HepG2 (cell line): ENCODE results near the gene PYGB. TPM values are rescaled to one million over a fixed set of nuclear protein-coding genes. Genes with fewer than 3 reads are reported as not detected.

Experiments used
- ATAC-seq: fragments of 200-7000 bp; cut with Tn5 transposase; 3 replicates; pipeline ENCODE4 v1.9.1; 2020; ENCODE audit warnings: mild to moderate bottlenecking, moderate library complexity
- BruUV-seq: library from RNA; stranded (reverse); fragments of 400-500 nt; replicated peaks from 2 replicates; lab custom pipeline; 2021; lab: Mats Ljungman, UMichigan
- CTCF ChIA-PET: fragments of 300-600 bp; formaldehyde crosslinking; extraction: SDS; loops from one replicate; lab custom pipeline; 2021; ENCODE audit warnings: low total read pairs, inconsistent platforms, low intra/inter-chr PET ratio; lab: Yijun Ruan, JAX
- POLR2A ChIA-PET: fragments of 350-600 bp; sonication (Branson Sonifier 250); formaldehyde crosslinking; loops from one replicate; lab custom pipeline; 2020; ENCODE audit warnings: antibody characterized with exemption, inconsistent platforms; lab: Yijun Ruan, JAX
- DNase-seq: peaks from one replicate; pipeline ENCODE4 v3.0.0-alpha.2; 2015; ENCODE audit warnings: low spot score
- FAIRE-seq: peaks from 3 replicates; lab custom pipeline; 2011; peaks lifted over from hg19 to GRCh38; lab: Jason Lieb, UNC
- H2AFZ ChIP-seq: one replicate; pipeline ENCODE4 v1.6.1; 2011; ENCODE audit warnings: low read length, inconsistent platforms
- H3K27ac ChIP-seq: fragments of 300-600 bp; 3 replicates; pipeline ENCODE4 v1.8.0; 2011; ENCODE audit warnings: mixed run types, mild to moderate bottlenecking, mixed read lengths, low read length, inconsistent platforms; ENCODE audit not compliant: insufficient read depth; ENCODE audit errors: extremely low read length
- H3K27me3 ChIP-seq, 2 experiments: fragments of 200-600 bp in 1 of 2; 2 replicates in 1 of 2; 3 replicates in 1 of 2; pipeline versions ENCODE4 v1.6.0 to v1.8.0; 2011; ENCODE audit warnings: low read length in 2 of 2, mild to moderate bottlenecking in 2 of 2, moderate library complexity in 2 of 2, inconsistent platforms in 1 of 2; ENCODE audit not compliant: insufficient read depth in 2 of 2, control insufficient read depth in 1 of 2
- H3K36me3 ChIP-seq, 2 experiments: fragments of 200-600 bp in 1 of 2; replicated peaks in 1 of 2; 2 replicates in 1 of 2; 3 replicates in 1 of 2; pipeline versions ENCODE4 v1.5.1 to v1.8.0; 2011; ENCODE audit warnings: low read length in 2 of 2, inconsistent platforms in 1 of 2; ENCODE audit not compliant: insufficient read depth in 2 of 2, control insufficient read depth in 1 of 2
- H3K4me1 ChIP-seq: 2 replicates; pipeline ENCODE4 v1.5.1; 2012; ENCODE audit warnings: low read length, inconsistent platforms; ENCODE audit not compliant: insufficient read depth
- H3K4me2 ChIP-seq: 2 replicates; pipeline ENCODE4 v1.6.0; 2011; ENCODE audit warnings: low read depth, low read length, inconsistent platforms
- H3K4me3 ChIP-seq, 3 experiments: fragments of 200-600 bp in 1 of 3; sonication (generic), shearing (Covaris generic) in 1 of 3; replicated peaks in 1 of 3; 2 replicates each; pipeline ENCODE4 v1.5.1; 2011 to 2016; ENCODE audit warnings: low read length in 3 of 3, inconsistent platforms in 2 of 3, low read depth in 2 of 3, mild to moderate bottlenecking in 2 of 3, control low read depth in 1 of 3, mixed read lengths in 1 of 3; ENCODE audit not compliant: insufficient read depth in 1 of 3
- H3K79me2 ChIP-seq: one replicate; pipeline ENCODE4 v1.6.1; 2011; ENCODE audit warnings: low read length, inconsistent platforms; ENCODE audit not compliant: insufficient read depth
- H3K9ac ChIP-seq: 2 replicates; pipeline ENCODE4 v1.6.0; 2011; ENCODE audit warnings: mild to moderate bottlenecking, low read depth, low read length, inconsistent platforms; ENCODE audit not compliant: insufficient read depth
- H3K9me3 ChIP-seq: 2 replicates; pipeline ENCODE4 v1.5.1; 2012; ENCODE audit warnings: mild to moderate bottlenecking, low read length
- H4K20me1 ChIP-seq: 2 replicates; pipeline ENCODE4 v1.6.0; 2011; ENCODE audit warnings: inconsistent platforms, mild to moderate bottlenecking, low read length, moderate library complexity; ENCODE audit not compliant: insufficient read depth
- DPF2 ChIP-seq: sonication (generic); formaldehyde crosslinking; IDR thresholded peaks from 2 replicates; pipeline ENCODE4 v1.4.0; 2020; ENCODE audit warnings: mild to moderate bottlenecking, low read depth, missing genetic modification reagents, borderline replicate concordance
- E2F5 ChIP-seq: sonication (generic); formaldehyde crosslinking; conservative IDR thresholded peaks from 2 replicates; pipeline ENCODE4 v1.4.0; 2020; ENCODE audit warnings: missing genetic modification reagents
- FLYWCH1 ChIP-seq: sonication (generic); formaldehyde crosslinking; IDR thresholded peaks from 2 replicates; pipeline ENCODE4 v1.8.1; 2023; ENCODE audit warnings: mild to moderate bottlenecking, missing genetic modification reagents
- FOXK1 ChIP-seq: sonication (generic); formaldehyde crosslinking; IDR thresholded peaks from 2 replicates; pipeline ENCODE4 v1.4.0; 2020; ENCODE audit warnings: low read depth, missing genetic modification reagents, borderline replicate concordance
- HCFC1 ChIP-seq: fragments of 150-350 bp; IDR thresholded peaks from 2 replicates; pipeline ENCODE4 v1.6.1; 2014; ENCODE audit warnings: low read depth, low read length
- HMGXB3 ChIP-seq: sonication (generic); formaldehyde crosslinking; IDR thresholded peaks from 2 replicates; pipeline ENCODE4 v1.4.0; 2020; ENCODE audit warnings: missing genetic modification reagents, borderline replicate concordance
- HNF1A ChIP-seq, 2 experiments: sonication (generic) in 1 of 2; formaldehyde crosslinking in 1 of 2; IDR thresholded peaks; 2 replicates each; pipeline versions ENCODE4 v1.4.0 to v1.6.1; 2016 to 2020; ENCODE audit warnings: borderline replicate concordance in 1 of 2, low read depth in 1 of 2, mild to moderate bottlenecking in 1 of 2, missing genetic modification reagents in 1 of 2
- NCOR1 ChIP-seq: fragments of 200-600 bp; sonication (generic); IDR thresholded peaks from 2 replicates; pipeline ENCODE4 v1.7.0; 2017; ENCODE audit warnings: antibody characterized with exemption, low read length, borderline replicate concordance
- SP1 ChIP-seq, 2 experiments: fragments of 450-650 bp in 1 of 2; sonication (generic) in 1 of 2; formaldehyde crosslinking in 1 of 2; IDR thresholded peaks; 2 replicates each; pipeline versions ENCODE4 v1.4.0 to v1.6.1; 2016 to 2020; ENCODE audit warnings: missing genetic modification reagents in 1 of 2
- ZNF572 ChIP-seq: sonication (generic); formaldehyde crosslinking; IDR thresholded peaks from 2 replicates; pipeline ENCODE4 v1.5.1; 2020; ENCODE audit warnings: mild to moderate bottlenecking, missing genetic modification reagents
- ZNF672 ChIP-seq: sonication (generic); formaldehyde crosslinking; IDR thresholded peaks from 2 replicates; pipeline ENCODE4 v1.8.1; 2022; ENCODE audit warnings: missing genetic modification reagents
- ZNF713 ChIP-seq: sonication (generic); formaldehyde crosslinking; IDR thresholded peaks from 2 replicates; pipeline ENCODE4 v1.4.0; 2020; ENCODE audit warnings: mild to moderate bottlenecking, missing genetic modification reagents
- WGBS: methylation state at CpG from one replicate; pipeline ENCODE4 v1.1.6; 2017; ENCODE audit warnings: low lambda C conversion rate; 5-methylcytosine and 5-hydroxymethylcytosine counted together
- in situ Hi-C: cut with HindIII; loops from 2 replicates; pipeline ENCODE4 v1.10.0; 2017; ENCODE audit warnings: low pct_unique_long_range_greater_than_20kb; ENCODE audit not compliant: extremely low pct_ligation_motif_present
- intact Hi-C: fragments of 100-400 bp; cut with micrococcal nuclease; formaldehyde crosslinking; loops from one replicate; pipeline ENCODE4 v1.10.0; 2022; ENCODE audit not compliant: unreplicated experiment
- polyA plus RNA-seq, 8 experiments: library from polyadenylated mRNA; depleted of rRNA in 3 of 8; stranded (reverse) in 7 of 8; unstranded in 1 of 8; fragments of >200 nt; fragmentation: Illumina TruSeq in 4 of 8; extraction: Trizol in 4 of 8; gene quantifications; 2 replicates each; pipeline versions ENCODE4 v1.2.1 to v1.2.3, GENCODE V29; 2011 to 2016; ENCODE audit warnings: low read depth in 4 of 8, missing spikeins in 1 of 8, mixed read lengths in 1 of 8; ENCODE audit not compliant: insufficient read depth in 1 of 8
- total RNA-seq, 5 experiments: library from RNA; depleted of rRNA; stranded (reverse); fragments of >200 nt; fragmentation: Illumina TruSeq; extraction: Trizol; gene quantifications; 2 replicates each; pipeline ENCODE4 v1.2.3, GENCODE V29; 2016; ENCODE audit warnings: low read depth in 1 of 5
- TF ChIP-seq, protein P1 (sequence below): sonication (generic); formaldehyde crosslinking; IDR thresholded peaks from 2 replicates; pipeline ENCODE4 v1.5.0; 2020; ENCODE audit warnings: missing genetic modification reagents, mild to moderate bottlenecking, borderline replicate concordance

The PYGB gene
- total and polyA plus RNA-seq, 2 of the 13 experiments (the other 11 are each of a cell fraction or from before 2014, with no cell fraction given), result 24.2 to 86.3 TPM

GRCh38 chr20:25209400-25209799 is 38.5 kb upstream of the PYGB start:
- H3K4me3 ChIP-seq, result no peak overlapping the region
- no TSS peak for BruUV-seq
- in situ Hi-C loops, result no loop called here
- H4K20me1 ChIP-seq, result no peaks in the 10 kb centered on the region
- H3K4me1 ChIP-seq, result peaks cover 12% of the 10 kb centered on the region
- intact Hi-C loops, result no loop called here
- no peak overlapping the region for H3K4me2 ChIP-seq
- no peaks in the 10 kb centered on the region for H3K27me3 ChIP-seq
- H3K9me3 ChIP-seq, result no peaks in the 10 kb centered on the region
- ATAC-seq, result no peak
- FAIRE-seq, result no peak
- H2AFZ ChIP-seq, result no peak overlapping the region
- no peak overlapping the region for H3K9ac ChIP-seq
- peaks cover 37 to 49% of the 10 kb centered on the region in 2 experiments for H3K36me3 ChIP-seq
- WGBS, result 100% methylated on average over 1 of the region's 1 CpG
- peaks cover 13% of the 10 kb centered on the region for H3K79me2 ChIP-seq
- POLR2A ChIA-PET, result no interaction called here
- no peak for DNase-seq
- CTCF ChIA-PET, result no interaction called here
- no peak overlapping the region for H3K27ac ChIP-seq
- TF ChIP-seq ZNF713 (CRISPR knock-in tag), result no peak
- no peak for TF ChIP-seq SP1 (IDR thresholded peaks at IDR 0.05)
- TF ChIP-seq SP1 (CRISPR knock-in tag; IDR thresholded peaks at IDR 0.05), result no peak
- TF ChIP-seq HNF1A (IDR thresholded peaks at IDR 0.05; ENCODE audit: low read depth), result no peak
- no peak for TF ChIP-seq HNF1A (CRISPR knock-in tag; IDR thresholded peaks at IDR 0.05; ENCODE audit: borderline replicate concordance)
- no peak for TF ChIP-seq NCOR1
- no peak for TF ChIP-seq HMGXB3
- no peak for TF ChIP-seq FOXK1 (CRISPR knock-in tag)
- no peak for TF ChIP-seq ZNF572
- no peak for TF ChIP-seq E2F5 (CRISPR knock-in tag)
- TF ChIP-seq HCFC1, result no peak
- TF ChIP-seq FLYWCH1 (CRISPR knock-in tag), result no peak
- no peak for TF ChIP-seq DPF2 (CRISPR knock-in tag)
- TF ChIP-seq ZNF672 (CRISPR knock-in tag), result no peak
- TF ChIP-seq, protein P1, sequence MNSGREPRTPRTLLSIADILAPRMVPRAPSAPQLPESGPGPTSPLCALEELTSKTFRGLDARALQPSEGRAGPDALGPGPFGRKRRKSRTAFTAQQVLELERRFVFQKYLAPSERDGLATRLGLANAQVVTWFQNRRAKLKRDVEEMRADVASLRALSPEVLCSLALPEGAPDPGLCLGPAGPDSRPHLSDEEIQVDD (CRISPR knock-in tag), result no peak
